ENCODE data around the gene USP15. TPM values are rescaled to one million over a fixed set of nuclear protein-coding genes. Genes with fewer than 3 reads are reported as not detected.

The USP15 gene
- total and polyA plus RNA-seq, 4 donors, result 37.9 to 105 (median 52.5) TPM

- no CpG with 5 or more reads among the region's 3 CpGs for WGBS (ENCODE audit: insufficient coverage)
- DNase-seq (ENCODE audit: low read depth in 4 of 6, low spot score in 6 of 6), result no peak
- no peaks in the 10 kb centered on the region for H3K27me3 ChIP-seq (ENCODE audit: control insufficient read depth, insufficient read depth, low read length)
- peaks cover 2% of the 10 kb centered on the region for H3K9me3 ChIP-seq (ENCODE audit: control insufficient read depth, insufficient read depth, low read length)
- no peak overlapping the region for H3K4me3 ChIP-seq (ENCODE audit: low read depth, low read length)
- H3K36me3 ChIP-seq (ENCODE audit: control insufficient read depth, insufficient read depth, low read length), result peaks cover 2% of the 10 kb centered on the region
- H3K4me1 ChIP-seq (ENCODE audit: control insufficient read depth, insufficient read depth, low read length), result no peaks in the 10 kb centered on the region
- H3K27ac ChIP-seq (ENCODE audit: low read depth, low read length), result no peak overlapping the region
Measured at GRCh38 chr12:62370189-62370588, 110.0 kb downstream of the USP15 start.

- H3K36me3 ChIP-seq (ENCODE audit: control insufficient read depth, insufficient read depth, low read length), result peaks cover 2% of the 10 kb centered on the region
- H3K4me1 ChIP-seq (ENCODE audit: control insufficient read depth, insufficient read depth, low read length), result no peaks in the 10 kb centered on the region
- DNase-seq (ENCODE audit: low read depth in 4 of 6, low spot score in 6 of 6), result no peak
- no peak overlapping the region for H3K27ac ChIP-seq (ENCODE audit: low read depth, low read length)
- no peaks in the 10 kb centered on the region for H3K27me3 ChIP-seq (ENCODE audit: control insufficient read depth, insufficient read depth, low read length)
- H3K9me3 ChIP-seq (ENCODE audit: control insufficient read depth, insufficient read depth, low read length), result no peaks in the 10 kb centered on the region
- no peak overlapping the region for H3K4me3 ChIP-seq (ENCODE audit: low read depth, low read length)
- WGBS (ENCODE audit: insufficient coverage), result 83% methylated on average over 2 of the region's 4 CpGs
Measured at GRCh38 chr12:62371661-62372060, 111.5 kb downstream of the USP15 start.

GRCh38 chr12:62372134-62372533 is 111.9 kb downstream of the USP15 start:
- no peak overlapping the region for H3K4me3 ChIP-seq (ENCODE audit: low read depth, low read length)
- DNase-seq (ENCODE audit: low read depth in 4 of 6, low spot score in 6 of 6), result no peak
- H3K36me3 ChIP-seq (ENCODE audit: control insufficient read depth, insufficient read depth, low read length), result peaks cover 2% of the 10 kb centered on the region
- H3K9me3 ChIP-seq (ENCODE audit: control insufficient read depth, insufficient read depth, low read length), result no peaks in the 10 kb centered on the region
- no peak overlapping the region for H3K27ac ChIP-seq (ENCODE audit: low read depth, low read length)
- no peaks in the 10 kb centered on the region for H3K4me1 ChIP-seq (ENCODE audit: control insufficient read depth, insufficient read depth, low read length)
- no CpG with 5 or more reads among the region's 2 CpGs for WGBS (ENCODE audit: insufficient coverage)
- H3K27me3 ChIP-seq (ENCODE audit: control insufficient read depth, insufficient read depth, low read length), result no peaks in the 10 kb centered on the region

GRCh38 chr12:62372825-62373224 is 112.6 kb downstream of the USP15 start:
- Histone ChIP-seq H3K4me3 (ENCODE audit: low read depth, low read length) (no peak overlapping the region), H3K36me3 (ENCODE audit: control insufficient read depth, insufficient read depth, low read length) (peaks cover 2% of the 10 kb centered on the region), H3K4me1 (ENCODE audit: control insufficient read depth, insufficient read depth, low read length) (no peaks in the 10 kb centered on the region), H3K27me3 (ENCODE audit: control insufficient read depth, insufficient read depth, low read length) (no peaks in the 10 kb centered on the region), H3K9me3 (ENCODE audit: control insufficient read depth, insufficient read depth, low read length) (no peaks in the 10 kb centered on the region), H3K27ac (ENCODE audit: low read depth, low read length) (no peak overlapping the region)
- WGBS (ENCODE audit: insufficient coverage), result no CpG with 5 or more reads among the region's 1 CpG
- no peak for DNase-seq (ENCODE audit: low read depth in 4 of 6, low spot score in 6 of 6)

- Histone ChIP-seq H3K9me3 (ENCODE audit: control insufficient read depth, insufficient read depth, low read length) (no peaks in the 10 kb centered on the region), H3K4me1 (ENCODE audit: control insufficient read depth, insufficient read depth, low read length) (no peaks in the 10 kb centered on the region), H3K4me3 (ENCODE audit: low read depth, low read length) (no peak overlapping the region), H3K36me3 (ENCODE audit: control insufficient read depth, insufficient read depth, low read length) (no peaks in the 10 kb centered on the region), H3K27me3 (ENCODE audit: control insufficient read depth, insufficient read depth, low read length) (no peaks in the 10 kb centered on the region), H3K27ac (ENCODE audit: low read depth, low read length) (no peak overlapping the region)
- no CpG with 5 or more reads among the region's 3 CpGs for WGBS (ENCODE audit: insufficient coverage)
- DNase-seq (ENCODE audit: low read depth in 4 of 6, low spot score in 6 of 6), result no peak
Measured at GRCh38 chr12:62375603-62376002, 115.4 kb downstream of the USP15 start.

- Histone ChIP-seq H3K4me1 (ENCODE audit: control insufficient read depth, insufficient read depth, low read length) (no peaks in the 10 kb centered on the region), H3K9me3 (ENCODE audit: control insufficient read depth, insufficient read depth, low read length) (no peaks in the 10 kb centered on the region), H3K27me3 (ENCODE audit: control insufficient read depth, insufficient read depth, low read length) (no peaks in the 10 kb centered on the region), H3K36me3 (ENCODE audit: control insufficient read depth, insufficient read depth, low read length) (no peaks in the 10 kb centered on the region), H3K4me3 (ENCODE audit: low read depth, low read length) (no peak overlapping the region), H3K27ac (ENCODE audit: low read depth, low read length) (no peak overlapping the region)
- DNase-seq (ENCODE audit: low read depth in 4 of 6, low spot score in 6 of 6), result peak in 2 of 6 donors; percentile 1 to 3
- WGBS (ENCODE audit: insufficient coverage), result 50% methylated on average over 1 of the region's 2 CpGs
Measured at GRCh38 chr12:62379026-62379722, 119.0 kb downstream of the USP15 start.

- Histone ChIP-seq H3K9me3 (ENCODE audit: control insufficient read depth, insufficient read depth, low read length) (no peaks in the 10 kb centered on the region), H3K27me3 (ENCODE audit: control insufficient read depth, insufficient read depth, low read length) (no peaks in the 10 kb centered on the region), H3K27ac (ENCODE audit: low read depth, low read length) (no peak overlapping the region), H3K4me1 (ENCODE audit: control insufficient read depth, insufficient read depth, low read length) (no peaks in the 10 kb centered on the region), H3K4me3 (ENCODE audit: low read depth, low read length) (no peak overlapping the region), H3K36me3 (ENCODE audit: control insufficient read depth, insufficient read depth, low read length) (no peaks in the 10 kb centered on the region)
- DNase-seq (ENCODE audit: low read depth in 4 of 6, low spot score in 6 of 6), result no peak
Measured at GRCh38 chr12:62379723-62380045, 119.5 kb downstream of the USP15 start.

- Histone ChIP-seq H3K27me3 (ENCODE audit: control insufficient read depth, insufficient read depth, low read length) (no peaks in the 10 kb centered on the region), H3K9me3 (ENCODE audit: control insufficient read depth, insufficient read depth, low read length) (no peaks in the 10 kb centered on the region), H3K4me1 (ENCODE audit: control insufficient read depth, insufficient read depth, low read length) (no peaks in the 10 kb centered on the region), H3K4me3 (ENCODE audit: low read depth, low read length) (no peak overlapping the region), H3K27ac (ENCODE audit: low read depth, low read length) (no peak overlapping the region), H3K36me3 (ENCODE audit: control insufficient read depth, insufficient read depth, low read length) (no peaks in the 10 kb centered on the region)
- no CpG with 5 or more reads among the region's 2 CpGs for WGBS (ENCODE audit: insufficient coverage)
- no peak for DNase-seq (ENCODE audit: low read depth in 4 of 6, low spot score in 6 of 6)
Measured at GRCh38 chr12:62382526-62382925, 122.3 kb downstream of the USP15 start.

GRCh38 chr12:62396750-62397149 is 136.5 kb downstream of the USP15 start:
- H3K27ac ChIP-seq (ENCODE audit: low read depth, low read length), result no peak overlapping the region
- H3K4me1 ChIP-seq (ENCODE audit: control insufficient read depth, insufficient read depth, low read length), result no peaks in the 10 kb centered on the region
- no CpG with 5 or more reads among the region's 4 CpGs for WGBS (ENCODE audit: insufficient coverage)
- no peak for DNase-seq (ENCODE audit: low read depth in 4 of 6, low spot score in 6 of 6)
- H3K27me3 ChIP-seq (ENCODE audit: control insufficient read depth, insufficient read depth, low read length), result no peaks in the 10 kb centered on the region
- H3K4me3 ChIP-seq (ENCODE audit: low read depth, low read length), result no peak overlapping the region
- peaks cover 10% of the 10 kb centered on the region for H3K36me3 ChIP-seq (ENCODE audit: control insufficient read depth, insufficient read depth, low read length)
- H3K9me3 ChIP-seq (ENCODE audit: control insufficient read depth, insufficient read depth, low read length), result no peaks in the 10 kb centered on the region

- Histone ChIP-seq H3K4me1 (ENCODE audit: control insufficient read depth, insufficient read depth, low read length) (no peaks in the 10 kb centered on the region), H3K27ac (ENCODE audit: low read depth, low read length) (no peak overlapping the region), H3K27me3 (ENCODE audit: control insufficient read depth, insufficient read depth, low read length) (no peaks in the 10 kb centered on the region), H3K36me3 (ENCODE audit: control insufficient read depth, insufficient read depth, low read length) (peaks cover 3% of the 10 kb centered on the region), H3K4me3 (ENCODE audit: low read depth, low read length) (no peak overlapping the region), H3K9me3 (ENCODE audit: control insufficient read depth, insufficient read depth, low read length) (no peaks in the 10 kb centered on the region)
- DNase-seq (ENCODE audit: low read depth in 4 of 6, low spot score in 6 of 6), result no peak
- WGBS (ENCODE audit: insufficient coverage), result no CpG with 5 or more reads among the region's 2 CpGs
Measured at GRCh38 chr12:62400135-62400534, 139.9 kb downstream of the USP15 start.
